GM10248 (cell line): Measurements from ENCODE around the gene MVB12B.
A peak's percentile ranks its signal among the peaks of the same experiment; 100 is the strongest.

ENCODE experiments used
- CTCF ChIA-PET: fragments of 300-600 bp; sonication (Branson Sonifier 250); formaldehyde crosslinking; extraction: SDS; loops from one replicate; lab custom pipeline; 2021; ENCODE audit warnings: antibody characterized with exemption; lab: Yijun Ruan, JAX
- POLR2A ChIA-PET: fragments of 350-650 bp; sonication (Branson Sonifier 250); formaldehyde crosslinking; extraction: SDS; loops from one replicate; lab custom pipeline; 2020; ENCODE audit warnings: antibody characterized with exemption; lab: Yijun Ruan, JAX
- DNase-seq: peaks from one replicate; pipeline ENCODE4 v3.0.0; 2012; ENCODE audit errors: extremely low spot score
- TF ChIP-seq, protein P1 (sequence below): IDR thresholded peaks from 2 replicates; pipeline ENCODE4 v1.5.1; 2012; ENCODE audit warnings: mild to moderate bottlenecking, low read depth; ENCODE audit errors: extremely low read depth, missing control alignments, control extremely low read depth

The MVB12B gene

GRCh38 chr9:126380447-126380846, 53.8 kb downstream of the MVB12B start:
- ChIA-PET CTCF (no interaction called here), POLR2A (no interaction called here)
- no peak for DNase-seq
- TF ChIP-seq, protein P1, sequence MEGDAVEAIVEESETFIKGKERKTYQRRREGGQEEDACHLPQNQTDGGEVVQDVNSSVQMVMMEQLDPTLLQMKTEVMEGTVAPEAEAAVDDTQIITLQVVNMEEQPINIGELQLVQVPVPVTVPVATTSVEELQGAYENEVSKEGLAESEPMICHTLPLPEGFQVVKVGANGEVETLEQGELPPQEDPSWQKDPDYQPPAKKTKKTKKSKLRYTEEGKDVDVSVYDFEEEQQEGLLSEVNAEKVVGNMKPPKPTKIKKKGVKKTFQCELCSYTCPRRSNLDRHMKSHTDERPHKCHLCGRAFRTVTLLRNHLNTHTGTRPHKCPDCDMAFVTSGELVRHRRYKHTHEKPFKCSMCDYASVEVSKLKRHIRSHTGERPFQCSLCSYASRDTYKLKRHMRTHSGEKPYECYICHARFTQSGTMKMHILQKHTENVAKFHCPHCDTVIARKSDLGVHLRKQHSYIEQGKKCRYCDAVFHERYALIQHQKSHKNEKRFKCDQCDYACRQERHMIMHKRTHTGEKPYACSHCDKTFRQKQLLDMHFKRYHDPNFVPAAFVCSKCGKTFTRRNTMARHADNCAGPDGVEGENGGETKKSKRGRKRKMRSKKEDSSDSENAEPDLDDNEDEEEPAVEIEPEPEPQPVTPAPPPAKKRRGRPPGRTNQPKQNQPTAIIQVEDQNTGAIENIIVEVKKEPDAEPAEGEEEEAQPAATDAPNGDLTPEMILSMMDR, result no peak

- TF ChIP-seq, protein P1, result no peak
- ChIA-PET POLR2A (no interaction called here), CTCF (no interaction called here)
- no peak for DNase-seq
Measured at GRCh38 chr9:126381195-126381594, 54.6 kb downstream of the MVB12B start.

DNA sequence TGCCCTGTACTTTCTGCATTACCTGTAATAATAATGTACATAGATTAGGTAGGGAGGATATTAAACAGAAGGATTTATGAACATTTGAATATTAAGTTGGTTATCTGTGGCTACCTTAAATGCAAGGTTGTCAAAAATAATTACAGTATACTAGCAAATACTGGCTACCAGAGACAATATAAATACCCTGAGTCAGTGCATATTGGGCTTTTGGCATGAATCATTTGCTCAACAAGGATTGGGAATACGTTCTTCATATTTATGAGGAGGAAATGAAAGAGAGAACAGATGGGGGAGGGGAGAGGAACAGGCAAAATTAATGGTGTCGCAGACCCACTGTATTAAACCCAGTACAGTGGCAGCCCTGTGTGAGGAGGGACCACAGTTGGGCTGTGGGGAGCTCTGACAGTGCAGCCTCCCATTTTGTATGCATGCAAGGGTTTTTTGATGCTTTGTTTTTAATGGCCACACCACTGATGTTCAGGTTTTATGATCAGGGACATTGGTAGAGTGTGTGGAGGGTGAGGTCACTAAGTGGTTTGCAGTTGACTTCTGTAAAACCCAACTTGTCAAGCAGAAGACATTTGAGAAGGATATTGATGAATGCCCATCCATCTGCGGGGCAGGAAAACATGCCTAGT, 56.9 kb downstream of the MVB12B start:
- no peak for DNase-seq
- CTCF ChIA-PET, result no interaction called here
- TF ChIP-seq, protein P1, result no peak
- POLR2A ChIA-PET, result no interaction called here

DNA sequence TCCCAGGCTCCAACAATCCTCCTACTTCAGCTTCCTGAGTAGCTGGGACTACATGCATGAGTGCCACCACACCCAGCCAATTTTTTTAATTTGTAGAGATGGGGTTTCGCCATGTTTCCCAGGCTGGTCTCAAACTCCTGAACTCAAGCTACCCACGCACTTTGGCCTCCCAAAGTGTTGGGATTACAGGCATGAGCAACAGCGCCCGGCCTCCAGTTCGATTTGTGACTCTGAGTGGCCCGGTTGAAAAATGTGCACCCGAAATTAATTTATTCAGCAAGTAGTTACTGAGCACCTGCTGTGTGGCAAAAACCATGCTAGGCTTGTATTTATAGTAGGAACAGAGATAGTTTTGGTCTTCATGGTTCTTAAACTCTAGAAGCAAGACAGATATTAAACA, 58.3 kb downstream of the MVB12B start:
- TF ChIP-seq, protein P1, result no peak
- POLR2A ChIA-PET, result no interaction called here
- no peak for DNase-seq
- CTCF ChIA-PET, result interaction anchor here (0.6 to 1.3 kb wide), 2 partner anchors 11 to 977 kb away, joined by 3 to 6 read pairs; no protein-coding TSS in a partner anchor

GRCh38 chr9:126386088-126386487, 59.5 kb downstream of the MVB12B start:
- POLR2A ChIA-PET, result no interaction called here
- TF ChIP-seq, protein P1, result peak; percentile 19
- CTCF ChIA-PET, result interaction anchor here (1.0 to 2.5 kb wide), 4 partner anchors 10 to 978 kb away, joined by 3 to 6 read pairs (median 6); no protein-coding TSS in a partner anchor
- no peak for DNase-seq

GRCh38 chr9:126386776-126387175, 60.1 kb downstream of the MVB12B start:
- no peak for DNase-seq
- TF ChIP-seq, protein P1, result no peak
- ChIA-PET CTCF (interaction anchor here (1.0 to 2.5 kb wide), 3 partner anchors 10 to 12 kb away, joined by 3 to 6 read pairs (median 5); no protein-coding TSS in a partner anchor), POLR2A (no interaction called here)
